DOHH2 (cell line): Measurements from ENCODE around the gene SERINC1.

ENCODE experiments used
- EZH2phosphoT487 ChIP-seq: fragments of 200-600 bp; sonication (generic); IDR thresholded peaks from 2 replicates; pipeline ENCODE4 v1.6.1; 2017; ENCODE audit warnings: borderline replicate concordance, mild to moderate bottlenecking, antibody characterized with exemption, low read length, moderate library complexity, mixed read lengths
- TF ChIP-seq, protein P1 (sequence below): fragments of 200-600 bp; sonication (generic); IDR thresholded peaks from one replicate; pipeline ENCODE4 v1.5.1; 2014; ENCODE audit warnings: antibody characterized with exemption, mild to moderate bottlenecking, low read depth, low read length; ENCODE audit not compliant: poor library complexity, severe bottlenecking

- TF ChIP-seq, protein P1, sequence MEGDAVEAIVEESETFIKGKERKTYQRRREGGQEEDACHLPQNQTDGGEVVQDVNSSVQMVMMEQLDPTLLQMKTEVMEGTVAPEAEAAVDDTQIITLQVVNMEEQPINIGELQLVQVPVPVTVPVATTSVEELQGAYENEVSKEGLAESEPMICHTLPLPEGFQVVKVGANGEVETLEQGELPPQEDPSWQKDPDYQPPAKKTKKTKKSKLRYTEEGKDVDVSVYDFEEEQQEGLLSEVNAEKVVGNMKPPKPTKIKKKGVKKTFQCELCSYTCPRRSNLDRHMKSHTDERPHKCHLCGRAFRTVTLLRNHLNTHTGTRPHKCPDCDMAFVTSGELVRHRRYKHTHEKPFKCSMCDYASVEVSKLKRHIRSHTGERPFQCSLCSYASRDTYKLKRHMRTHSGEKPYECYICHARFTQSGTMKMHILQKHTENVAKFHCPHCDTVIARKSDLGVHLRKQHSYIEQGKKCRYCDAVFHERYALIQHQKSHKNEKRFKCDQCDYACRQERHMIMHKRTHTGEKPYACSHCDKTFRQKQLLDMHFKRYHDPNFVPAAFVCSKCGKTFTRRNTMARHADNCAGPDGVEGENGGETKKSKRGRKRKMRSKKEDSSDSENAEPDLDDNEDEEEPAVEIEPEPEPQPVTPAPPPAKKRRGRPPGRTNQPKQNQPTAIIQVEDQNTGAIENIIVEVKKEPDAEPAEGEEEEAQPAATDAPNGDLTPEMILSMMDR = no peak
- TF ChIP-seq EZH2phosphoT487 = no peak
Observed at GRCh38 chr6:122422614-122423267, 48.9 kb downstream of the SERINC1 start.
